Dendritic cell treated with granulocyte-macrophage colony-stimulating factor and Interleukin-4, amounts not matched to agents 40 ng/mL and 50 ng/mL, for 4 days (primary cell): ENCODE results near the gene SGPP2.

Source experiments
- H3K27ac Mint-ChIP-seq: one replicate; pipeline ENCODE4 v1.8.0; 2022; ENCODE audit warnings: mild to moderate bottlenecking, mixed read lengths
- H3K27me3 Mint-ChIP-seq: one replicate; pipeline ENCODE4 v1.8.0; 2022; ENCODE audit warnings: mild to moderate bottlenecking, mixed read lengths
- H3K36me3 Mint-ChIP-seq: one replicate; pipeline ENCODE4 v1.8.0; 2022; ENCODE audit warnings: low read depth, mixed read lengths
- H3K4me1 Mint-ChIP-seq: one replicate; pipeline ENCODE4 v1.8.0; 2022; ENCODE audit warnings: low read depth, mixed read lengths
- H3K4me3 Mint-ChIP-seq: one replicate; pipeline ENCODE4 v1.8.0; 2022; ENCODE audit warnings: mild to moderate bottlenecking, moderate library complexity, mixed read lengths
- H3K9me3 Mint-ChIP-seq: one replicate; pipeline ENCODE4 v1.8.0; 2022; ENCODE audit warnings: mixed read lengths
- intact Hi-C: fragments of 100-400 bp; cut with micrococcal nuclease; formaldehyde crosslinking; loops from one replicate; pipeline ENCODE4 v1.15.0; 2022

The SGPP2 gene

GRCh38 chr2:222608081-222608480 lies 183.7 kb downstream of the SGPP2 start:
- no peaks in the 10 kb centered on the region for H3K4me1 Mint-ChIP-seq
- intact Hi-C loops = no loop called here
- H3K36me3 Mint-ChIP-seq = peaks cover 27% of the 10 kb centered on the region
- H3K27ac Mint-ChIP-seq = no peak overlapping the region
- no peaks in the 10 kb centered on the region for H3K9me3 Mint-ChIP-seq
- no peak overlapping the region for H3K4me3 Mint-ChIP-seq
- H3K27me3 Mint-ChIP-seq = no peaks in the 10 kb centered on the region

- intact Hi-C loops = no loop called here
- H3K27me3 Mint-ChIP-seq = no peaks in the 10 kb centered on the region
- H3K4me3 Mint-ChIP-seq = no peak overlapping the region
- no peaks in the 10 kb centered on the region for H3K4me1 Mint-ChIP-seq
- H3K36me3 Mint-ChIP-seq = peaks cover 27% of the 10 kb centered on the region
- H3K27ac Mint-ChIP-seq = no peak overlapping the region
- no peaks in the 10 kb centered on the region for H3K9me3 Mint-ChIP-seq
These were observed 185.0 kb downstream of the SGPP2 start for GRCh38 chr2:222609381-222609780.
